Gastroesophageal sphincter (tissue), 3 donors: Measurements from ENCODE around the gene PRDX1.

Experiments
- CTCF ChIP-seq, 4 experiments: fragments of 200-600 bp in 2 of 4; fragments of 450-650 bp in 2 of 4; sonication (generic) in 1 of 4; IDR thresholded peaks; one replicate each; pipeline ENCODE4 v1.5.1; 2017 to 2019; ENCODE audit warnings: antibody characterized with exemption in 4 of 4, mild to moderate bottlenecking in 2 of 4, moderate library complexity in 2 of 4
- POLR2A ChIP-seq, 2 donors: fragments of 450-650 bp; IDR thresholded peaks; one replicate each; pipeline ENCODE4 v1.6.1; 2017; ENCODE audit warnings: antibody characterized with exemption in 2 of 2, mild to moderate bottlenecking in 2 of 2, moderate library complexity in 1 of 2

- no peak for TF ChIP-seq POLR2A (IDR thresholded peaks at IDR 0.05)
- no peak for TF ChIP-seq CTCF (IDR thresholded peaks at IDR 0.05)
Observed at GRCh38 chr1:45470306-45470798, 51.3 kb downstream of the PRDX1 start.
